GM13976 (cell line): Measurements from ENCODE around the gene MUC13.

Source experiments
- DNase-seq: peaks from one replicate; pipeline ENCODE4 v3.0.0; 2012; ENCODE audit warnings: low spot score
- CTCF ChIP-seq: IDR thresholded peaks from 2 replicates; pipeline ENCODE4 v1.5.1; 2012; ENCODE audit warnings: borderline replicate concordance, mild to moderate bottlenecking; ENCODE audit not compliant: insufficient read depth; ENCODE audit errors: extremely low read depth, missing control alignments, control extremely low read depth
- in situ Hi-C: fragments of 300-500 bp; cut with MboI; formaldehyde crosslinking; loops from one replicate; pipeline ENCODE4 v1.12.0; 2022; ENCODE audit warnings: low sequenced_read_pairs, mixed read lengths, inconsistent platforms; ENCODE audit not compliant: unreplicated experiment

MUC13 gene

DNA sequence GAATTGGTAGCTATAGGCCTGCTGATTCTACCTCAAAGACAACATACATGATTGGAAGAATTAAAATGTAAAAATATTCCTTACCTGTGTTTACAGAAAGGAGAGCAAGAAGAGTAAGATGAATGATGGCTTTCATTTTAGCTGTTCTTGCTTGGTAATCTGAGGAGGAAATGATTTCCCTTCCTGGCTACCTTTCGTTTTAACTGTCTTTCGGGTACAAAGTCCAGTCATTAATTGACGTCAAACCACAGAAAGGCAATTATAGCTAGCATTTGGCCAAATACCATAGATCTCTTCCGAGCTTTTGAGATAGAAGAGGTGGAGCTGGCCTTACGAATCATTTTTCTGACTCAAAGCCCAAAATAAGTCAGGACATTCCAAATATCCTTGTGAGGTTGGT, at the start of gene MUC13:
TSS of gene MUC13 (minus strand) at position 175 of the 400 bp plus-strand sequence. CDS start at position 136, 39 bp downstream.
- in situ Hi-C loops, result no loop called here
- no peak for DNase-seq
- no peak for TF ChIP-seq CTCF

DNA sequence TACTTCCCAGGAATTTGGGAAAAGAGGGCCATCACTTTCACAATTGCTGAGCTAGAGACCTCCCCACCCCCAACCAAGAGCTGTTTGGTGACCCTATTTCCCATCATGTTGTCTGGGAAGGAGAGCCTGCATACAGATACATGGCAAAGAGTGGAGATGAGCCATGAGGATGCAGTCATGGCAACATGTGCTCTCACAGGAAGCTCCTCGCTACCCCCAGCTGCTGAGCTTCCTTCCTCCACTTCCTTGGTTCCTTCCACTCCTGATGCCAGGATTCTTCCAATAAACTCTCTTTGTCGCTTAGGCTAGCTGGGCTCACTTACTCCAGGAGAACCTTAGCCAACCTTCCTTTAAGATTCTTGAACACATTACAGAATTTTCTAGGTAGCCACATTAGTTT, 48.3 kb upstream of the MUC13 start:
- TF ChIP-seq CTCF, result no peak
- DNase-seq, result no peak
- in situ Hi-C loops, result no loop called here

GRCh38 chr3:124981472-124981871, 46.9 kb upstream of the MUC13 start:
- TF ChIP-seq CTCF, result no peak
- in situ Hi-C loops, result no loop called here
- no peak for DNase-seq

DNA sequence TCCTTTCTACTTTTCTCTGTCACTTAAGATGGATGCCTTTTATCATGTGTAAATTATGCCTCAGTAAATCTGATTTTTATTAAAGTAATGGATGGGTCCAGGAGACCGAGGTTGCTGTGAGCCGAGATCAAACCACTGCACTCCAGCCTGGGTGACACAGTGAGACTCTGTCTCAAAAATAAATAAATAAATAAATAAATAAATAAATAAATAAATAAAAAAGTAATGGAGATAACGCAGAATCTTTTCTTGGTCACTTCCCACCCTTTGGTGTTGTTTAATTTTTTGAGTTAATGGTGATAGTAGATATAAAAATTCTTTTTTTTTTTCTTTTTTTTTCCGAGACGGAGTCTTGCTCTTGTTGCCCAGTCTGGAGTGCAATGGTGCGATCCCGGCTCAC, 44.1 kb upstream of the MUC13 start:
- in situ Hi-C loops, result no loop called here
- DNase-seq, result no peak
- TF ChIP-seq CTCF, result no peak

- TF ChIP-seq CTCF, result no peak
- in situ Hi-C loops, result no loop called here
- no peak for DNase-seq
Measured at GRCh38 chr3:124976383-124976782, 41.8 kb upstream of the MUC13 start.

GRCh38 chr3:124974691-124975090, 40.1 kb upstream of the MUC13 start:
- in situ Hi-C loops, result no loop called here
- no peak for TF ChIP-seq CTCF
- DNase-seq, result no peak

- DNase-seq, result no peak
- TF ChIP-seq CTCF, result no peak
- in situ Hi-C loops, result no loop called here
Measured at GRCh38 chr3:124973290-124973689, 38.7 kb upstream of the MUC13 start.
